OCI-LY1 (cell line): Measurements from ENCODE around the gene AP2S1.
A peak's percentile ranks its signal among the peaks of the same experiment; 100 is the strongest.

ENCODE experiments used
- H2AFZ ChIP-seq: fragments of 200-600 bp; sonication (generic), shearing (Covaris generic); 2 replicates; pipeline ENCODE4 v1.6.0; 2014; ENCODE audit warnings: antibody characterized with exemption, mild to moderate bottlenecking, low read length
- H3F3A ChIP-seq: fragments of 200-600 bp; sonication (generic), shearing (Covaris generic); 2 replicates; pipeline ENCODE4 v1.6.0; 2014; ENCODE audit warnings: mild to moderate bottlenecking, antibody characterized with exemption, low read length, moderate library complexity; ENCODE audit not compliant: insufficient read depth
- H3K27ac ChIP-seq: fragments of 200-600 bp; sonication (generic); 2 replicates; pipeline ENCODE4 v1.5.1; 2014; ENCODE audit warnings: low read length, mixed run types, mild to moderate bottlenecking, low read depth; ENCODE audit not compliant: poor library complexity, severe bottlenecking
- H3K27me3 ChIP-seq: fragments of 200-600 bp; sonication (generic); 2 replicates; pipeline ENCODE4 v1.6.0; 2014; ENCODE audit warnings: antibody characterized with exemption, mild to moderate bottlenecking, low read length, moderate library complexity; ENCODE audit not compliant: insufficient read depth
- H3K36me3 ChIP-seq: fragments of 200-600 bp; sonication (generic); 2 replicates; pipeline ENCODE4 v1.6.1; 2014; ENCODE audit warnings: mild to moderate bottlenecking, antibody characterized with exemption, low read length, moderate library complexity, mixed read lengths; ENCODE audit not compliant: insufficient read depth
- H3K4me1 ChIP-seq: fragments of 200-600 bp; sonication (generic); 2 replicates; pipeline ENCODE4 v1.5.1; 2014; ENCODE audit warnings: mild to moderate bottlenecking, low read length, moderate library complexity; ENCODE audit not compliant: insufficient read depth, severe bottlenecking
- H3K4me2 ChIP-seq: fragments of 200-600 bp; sonication (generic), shearing (Covaris generic); 2 replicates; pipeline ENCODE4 v1.6.1; 2014; ENCODE audit warnings: low read length
- H3K4me3 ChIP-seq: fragments of 200-600 bp; sonication (generic); 2 replicates; pipeline ENCODE4 v1.5.1; 2014; ENCODE audit warnings: low read length, low read depth, mild to moderate bottlenecking, mixed read lengths; ENCODE audit not compliant: poor library complexity, severe bottlenecking
- H3K79me2 ChIP-seq: fragments of 200-600 bp; shearing (Covaris generic); 2 replicates; pipeline ENCODE4 v1.6.1; 2016; ENCODE audit warnings: mixed run types, low read length, mixed read lengths; ENCODE audit not compliant: insufficient read depth
- H3K9ac ChIP-seq: fragments of 200-600 bp; sonication (generic), shearing (Covaris generic); 2 replicates; pipeline ENCODE4 v1.6.1; 2014; ENCODE audit warnings: mild to moderate bottlenecking, low read length, mixed read lengths
- H3K9me2 ChIP-seq: fragments of 200-600 bp; sonication (generic), shearing (Covaris generic); 2 replicates; pipeline ENCODE4 v1.6.1; 2014; ENCODE audit warnings: low read depth, mild to moderate bottlenecking, low read length, mixed read lengths
- H3K9me3 ChIP-seq: fragments of 200-600 bp; shearing (Covaris generic); 2 replicates; pipeline ENCODE4 v1.6.1; 2014; ENCODE audit warnings: low read length, mixed read lengths
- H4K20me1 ChIP-seq: fragments of 200-600 bp; sonication (generic), shearing (Covaris generic); 2 replicates; pipeline ENCODE4 v1.6.0; 2016; ENCODE audit warnings: mild to moderate bottlenecking, low read length; ENCODE audit not compliant: insufficient read depth
- EZH2 ChIP-seq: fragments of 200-600 bp; sonication (generic), shearing (Covaris generic); IDR thresholded peaks from 2 replicates; pipeline ENCODE4 v1.8.0; 2017; ENCODE audit warnings: borderline replicate concordance, mixed run types, mild to moderate bottlenecking, antibody characterized with exemption, low read length, moderate library complexity, mixed read lengths
- TF ChIP-seq, protein P1 (sequence below): fragments of 200-600 bp; sonication (generic), shearing (Covaris generic); IDR thresholded peaks from 2 replicates; pipeline ENCODE4 v1.5.1; 2017; ENCODE audit warnings: mild to moderate bottlenecking, antibody characterized with exemption, low read length, moderate library complexity, mixed read lengths

The AP2S1 gene

DNA sequence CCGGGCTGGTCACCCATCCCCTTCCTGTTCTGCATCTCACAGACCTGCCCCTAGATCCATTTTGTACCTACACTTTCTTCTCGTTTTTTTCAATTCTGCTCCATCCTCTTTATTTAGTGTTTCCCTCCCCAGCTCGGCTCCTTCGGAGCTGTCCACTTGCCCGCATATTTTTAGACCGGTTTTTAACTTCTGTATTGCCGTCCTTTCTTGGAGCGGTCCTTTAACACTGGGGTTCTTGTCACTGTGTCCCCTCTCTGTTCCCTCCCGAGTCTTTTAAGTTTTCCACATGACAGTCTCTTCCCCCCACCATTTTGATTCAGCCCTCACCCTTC lies 11.8 kb upstream of the AP2S1 start:
- Histone ChIP-seq H3K27ac (peak overlapping the region; percentile 46), H2AFZ (no peak overlapping the region), H4K20me1 (no peaks in the 10 kb centered on the region)

DNA sequence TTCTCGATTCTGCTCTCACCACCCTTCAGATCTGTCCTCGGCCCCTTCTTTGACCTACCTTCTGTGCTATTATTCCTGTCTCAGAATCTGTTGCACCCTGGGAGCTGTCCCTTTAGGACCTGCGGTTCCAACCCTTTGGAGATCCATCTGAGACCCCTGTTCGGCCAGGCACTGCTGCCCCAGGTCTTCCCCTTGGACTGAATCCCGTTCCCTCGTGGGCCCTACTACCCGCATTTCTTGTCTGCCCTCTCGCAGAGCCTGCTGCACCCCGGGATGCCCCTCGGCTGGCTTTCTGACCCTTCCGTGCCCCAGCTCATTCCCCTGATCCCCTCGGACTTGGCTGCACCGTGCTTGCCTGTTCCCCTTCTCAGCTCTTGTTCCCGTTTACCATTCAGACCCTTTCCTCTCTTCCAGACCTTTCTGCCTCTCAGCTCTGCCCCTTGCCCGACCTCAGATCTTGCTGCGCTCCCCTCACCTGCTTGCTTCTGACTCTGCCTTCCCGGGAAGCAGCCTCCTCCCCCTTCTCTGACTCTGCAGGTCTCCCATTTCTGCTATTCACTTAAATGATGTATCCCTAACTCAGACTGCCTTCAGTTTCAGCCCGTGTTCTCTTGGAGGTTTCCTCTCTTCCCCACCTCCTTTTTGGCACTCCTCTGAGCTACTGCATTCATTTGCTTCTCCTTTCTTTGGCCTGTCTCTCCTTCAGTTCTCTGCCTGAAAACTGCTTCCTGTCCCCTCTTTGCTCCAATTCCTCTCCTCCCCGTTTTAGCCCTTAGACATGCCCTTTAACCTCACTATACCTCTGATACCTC lies 11.3 kb upstream of the AP2S1 start:
- Histone ChIP-seq H4K20me1 (no peaks in the 10 kb centered on the region), H3K79me2 (peaks cover 56% of the 10 kb centered on the region), H3K4me1 (peaks cover 49% of the 10 kb centered on the region)

More for the DNA sequence above, 11.8 kb upstream of the AP2S1 start:
- no peaks in the 10 kb centered on the region for H3K9me2 ChIP-seq
- H3K4me3 ChIP-seq: peak overlapping the region; percentile 77
- H3F3A ChIP-seq: no peaks in the 10 kb centered on the region
- no peaks in the 10 kb centered on the region for H3K9me3 ChIP-seq
- H3K27me3 ChIP-seq: no peaks in the 10 kb centered on the region
- H3K4me1 ChIP-seq: peaks cover 54% of the 10 kb centered on the region
- TF ChIP-seq, protein P1, sequence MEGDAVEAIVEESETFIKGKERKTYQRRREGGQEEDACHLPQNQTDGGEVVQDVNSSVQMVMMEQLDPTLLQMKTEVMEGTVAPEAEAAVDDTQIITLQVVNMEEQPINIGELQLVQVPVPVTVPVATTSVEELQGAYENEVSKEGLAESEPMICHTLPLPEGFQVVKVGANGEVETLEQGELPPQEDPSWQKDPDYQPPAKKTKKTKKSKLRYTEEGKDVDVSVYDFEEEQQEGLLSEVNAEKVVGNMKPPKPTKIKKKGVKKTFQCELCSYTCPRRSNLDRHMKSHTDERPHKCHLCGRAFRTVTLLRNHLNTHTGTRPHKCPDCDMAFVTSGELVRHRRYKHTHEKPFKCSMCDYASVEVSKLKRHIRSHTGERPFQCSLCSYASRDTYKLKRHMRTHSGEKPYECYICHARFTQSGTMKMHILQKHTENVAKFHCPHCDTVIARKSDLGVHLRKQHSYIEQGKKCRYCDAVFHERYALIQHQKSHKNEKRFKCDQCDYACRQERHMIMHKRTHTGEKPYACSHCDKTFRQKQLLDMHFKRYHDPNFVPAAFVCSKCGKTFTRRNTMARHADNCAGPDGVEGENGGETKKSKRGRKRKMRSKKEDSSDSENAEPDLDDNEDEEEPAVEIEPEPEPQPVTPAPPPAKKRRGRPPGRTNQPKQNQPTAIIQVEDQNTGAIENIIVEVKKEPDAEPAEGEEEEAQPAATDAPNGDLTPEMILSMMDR: no peak
- TF ChIP-seq EZH2: no peak
- 0 out of 2 replicates have a peak, but pooled peaks cover 3% of the 10 kb centered on the region for H3K36me3 ChIP-seq
- peak overlapping the region; percentile 81 for H3K9ac ChIP-seq
- peaks cover 61% of the 10 kb centered on the region for H3K79me2 ChIP-seq
- H3K4me2 ChIP-seq: peak overlapping the region; percentile 89

DNA sequence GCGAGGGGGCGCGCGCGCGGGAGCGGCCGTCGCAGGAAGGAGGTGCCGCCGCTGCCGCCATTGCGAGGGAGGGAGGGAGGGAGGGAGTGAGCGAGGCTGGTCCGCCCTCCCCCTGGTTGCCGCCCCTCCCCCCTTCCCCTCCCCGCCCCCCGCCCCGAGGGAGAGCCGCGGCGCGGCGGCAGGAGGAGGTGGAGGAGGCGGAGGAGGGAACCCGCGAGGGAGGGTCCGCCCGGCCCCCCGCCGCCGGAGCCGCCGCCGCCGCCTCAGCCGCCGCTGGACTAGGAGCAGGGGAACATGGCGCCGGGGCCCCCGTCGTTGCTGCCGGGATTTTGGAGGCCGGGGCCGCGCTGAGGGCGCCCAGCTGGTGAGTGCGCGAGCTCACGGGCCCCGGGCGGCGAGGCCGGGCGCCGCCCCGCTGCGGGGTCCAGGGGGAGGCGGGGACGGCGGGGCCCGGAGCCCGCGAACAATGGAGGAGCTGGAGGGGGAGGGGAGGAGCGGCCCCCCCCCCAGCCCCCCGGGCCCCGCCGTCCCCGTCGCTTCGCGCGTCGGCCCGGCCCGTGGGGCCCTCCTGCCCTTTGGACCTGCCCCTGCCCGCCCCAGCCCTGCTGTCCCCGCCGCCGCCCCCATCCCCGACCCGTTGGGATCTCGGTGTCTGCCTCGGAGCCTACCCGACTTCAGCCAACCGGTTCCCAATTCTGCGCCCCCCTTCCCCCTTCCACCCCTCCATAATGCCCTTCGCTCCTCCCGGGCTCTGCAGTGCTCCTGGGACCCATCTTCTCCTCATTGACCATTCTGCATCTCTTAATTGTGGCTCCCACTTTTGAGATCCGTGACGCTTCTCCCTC lies 10.4 kb upstream of the AP2S1 start, which contains the start of gene ARHGAP35:
Gene ARHGAP35, plus strand, starts transcription at position 152 of the 845 bp plus-strand sequence. CDS start 57,679 bp downstream, outside the sequence.
- H3K4me3 ChIP-seq: peak within 1 kb of the TSS; percentile 77
- H3K27ac ChIP-seq: peak within 1 kb of the TSS; percentile 81
- H3F3A ChIP-seq: no peaks in the 10 kb centered on the region
- H3K9me2 ChIP-seq: no peaks in the 10 kb centered on the region
- TF ChIP-seq EZH2: no peak
- TF ChIP-seq, protein P1: no peak
- H4K20me1 ChIP-seq: no peaks in the 10 kb centered on the region
- H3K36me3 ChIP-seq: 0 out of 2 replicates have a peak, but pooled peaks cover 3% of the 10 kb centered on the region
- H3K9me3 ChIP-seq: no peaks in the 10 kb centered on the region
- peak within 1 kb of the TSS; percentile 89 for H3K4me2 ChIP-seq
- peaks cover 48% of the 10 kb centered on the region for H3K4me1 ChIP-seq
- peak within 1 kb of the TSS; percentile 81 for H3K9ac ChIP-seq
- H3K27me3 ChIP-seq: no peaks in the 10 kb centered on the region
- peak within 1 kb of the TSS; percentile 23; the same call in 1 of the 2 replicates for H2AFZ ChIP-seq
- H3K79me2 ChIP-seq: peaks cover 47% of the 10 kb centered on the region

More for the DNA sequence above, 11.3 kb upstream of the AP2S1 start:
- Histone ChIP-seq H3K4me3 (peak overlapping the region; percentile 77), H3K27ac (peak overlapping the region; percentile 46), H3K9ac (peak overlapping the region; percentile 81), H3K27me3 (no peaks in the 10 kb centered on the region), H3K36me3 (0 out of 2 replicates have a peak, but pooled peaks cover 3% of the 10 kb centered on the region), H3F3A (no peaks in the 10 kb centered on the region), H3K4me2 (peak overlapping the region; percentile 89), H2AFZ (no peak overlapping the region), H3K9me2 (no peaks in the 10 kb centered on the region), H3K9me3 (no peaks in the 10 kb centered on the region)
- TF ChIP-seq, protein P1: no peak
- TF ChIP-seq EZH2: no peak
